Measurements from ENCODE around the gene CDK5RAP2.

CDK5RAP2 gene

DNA sequence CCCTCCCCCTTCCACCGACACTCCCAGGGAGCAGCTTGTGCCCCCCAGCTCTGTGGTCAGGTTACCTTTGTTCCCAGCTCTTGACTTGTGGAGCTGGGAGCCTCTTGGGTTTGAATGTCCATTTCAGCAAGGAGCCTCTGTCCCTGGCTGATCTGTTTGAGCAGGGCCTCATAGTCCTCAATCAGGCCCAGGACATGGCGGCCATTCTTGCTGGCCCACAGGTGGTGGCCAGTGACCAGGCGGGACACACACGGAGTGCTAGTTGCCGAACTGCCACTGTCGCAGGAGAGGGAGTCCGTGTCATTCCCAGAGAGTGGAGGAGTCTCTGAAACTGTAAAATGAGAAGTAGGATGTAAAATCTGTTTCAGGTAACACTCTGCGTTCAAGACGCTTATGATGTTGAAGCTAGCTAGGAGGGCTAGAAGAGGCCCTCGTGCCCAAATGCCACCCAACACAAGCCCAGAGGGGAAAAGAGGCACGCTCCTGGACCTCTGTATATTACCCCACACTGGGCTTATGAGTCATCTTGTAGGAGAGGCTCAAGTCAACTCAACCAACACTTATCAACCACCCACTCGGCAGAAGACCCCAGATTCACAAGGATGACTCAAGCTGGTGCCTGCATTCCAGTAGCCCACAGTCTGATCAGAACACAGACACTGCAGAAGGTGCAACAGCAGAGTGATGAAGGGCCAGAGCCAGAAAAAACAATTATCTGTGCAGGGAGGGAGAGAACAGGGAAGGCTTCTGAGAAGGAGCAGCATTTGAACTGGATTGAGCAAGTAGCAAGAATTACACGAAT is 177.0 kb downstream of the CDK5RAP2 start:
- Histone ChIP-seq H3K9me3 (ENCODE audit: control insufficient read depth in 2 of 2, low read length in 2 of 2) (no peaks in the 10 kb centered on the region), H3K36me3 (ENCODE audit: control insufficient read depth in 2 of 2, insufficient read depth in 2 of 2, low read length in 2 of 2) (peaks cover 49 to 67% of the 10 kb centered on the region in 2 donors), H3K4me3 (ENCODE audit: low read length in 2 of 2) (no peak overlapping the region), H3K27ac (ENCODE audit: low read depth in 2 of 2, low read length in 2 of 2) (no peak overlapping the region), H3K27me3 (ENCODE audit: control insufficient read depth in 2 of 2, insufficient read depth in 2 of 2, low read length in 2 of 2) (no peaks in the 10 kb centered on the region), H3K4me1 (ENCODE audit: control insufficient read depth in 2 of 2, insufficient read depth in 2 of 2, low read length in 2 of 2) (no peaks in the 10 kb centered on the region), H3K9ac (ENCODE audit: low read depth in 1 of 2, low read length in 2 of 2) (no peak overlapping the region)

DNA sequence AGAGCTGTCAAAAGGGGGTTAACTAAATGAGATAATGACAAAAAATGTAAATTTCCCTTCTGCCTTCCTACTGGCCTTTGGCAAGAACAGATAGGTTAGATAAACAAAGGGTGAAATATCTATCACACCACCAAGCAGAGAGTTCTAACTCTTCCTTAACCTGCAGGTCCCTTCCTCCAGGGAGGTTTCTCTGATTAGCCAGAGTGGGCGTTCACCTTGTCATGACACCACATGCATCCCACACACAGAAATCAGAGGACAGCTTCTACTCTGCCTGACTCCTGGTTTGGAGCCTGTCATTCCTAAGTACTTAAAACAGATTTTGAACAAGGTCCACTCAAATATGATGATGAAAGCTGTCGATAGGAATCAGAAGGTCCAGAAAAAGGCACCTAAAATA is 180.0 kb downstream of the CDK5RAP2 start:
- H3K4me1 ChIP-seq (ENCODE audit: control insufficient read depth in 2 of 2, insufficient read depth in 2 of 2, low read length in 2 of 2): no peaks in the 10 kb centered on the region
- no peaks in the 10 kb centered on the region for H3K9me3 ChIP-seq (ENCODE audit: control insufficient read depth in 2 of 2, low read length in 2 of 2)
- no peak overlapping the region for H3K4me3 ChIP-seq (ENCODE audit: low read length in 2 of 2)
- H3K27me3 ChIP-seq (ENCODE audit: control insufficient read depth in 2 of 2, insufficient read depth in 2 of 2, low read length in 2 of 2): no peaks in the 10 kb centered on the region
- no peak overlapping the region for H3K27ac ChIP-seq (ENCODE audit: low read depth in 2 of 2, low read length in 2 of 2)
- H3K9ac ChIP-seq (ENCODE audit: low read depth in 1 of 2, low read length in 2 of 2): no peak overlapping the region
- peaks cover 43 to 71% of the 10 kb centered on the region in 2 donors for H3K36me3 ChIP-seq (ENCODE audit: control insufficient read depth in 2 of 2, insufficient read depth in 2 of 2, low read length in 2 of 2)

DNA sequence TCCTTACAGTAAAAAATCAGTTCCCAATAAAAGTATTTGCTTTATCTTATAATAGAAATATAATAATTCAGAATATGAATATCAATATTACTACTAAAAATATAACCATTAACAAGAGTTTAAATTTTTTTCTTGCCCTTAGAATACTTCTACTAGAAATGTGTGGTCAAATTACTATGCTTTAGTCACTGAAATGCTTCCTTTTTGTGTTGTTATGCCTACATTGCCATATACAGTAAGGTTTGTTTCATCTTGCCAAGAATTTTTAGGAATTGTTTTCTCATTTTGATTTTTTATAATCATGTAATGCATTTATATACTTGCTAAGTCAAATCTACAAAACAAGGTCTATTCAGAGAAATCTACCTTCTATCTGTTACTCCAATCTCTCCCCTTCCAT is 181.7 kb downstream of the CDK5RAP2 start:
- Histone ChIP-seq H3K4me1 (ENCODE audit: control insufficient read depth in 2 of 2, insufficient read depth in 2 of 2, low read length in 2 of 2) (no peaks in the 10 kb centered on the region), H3K27ac (ENCODE audit: low read depth in 2 of 2, low read length in 2 of 2) (no peak overlapping the region), H3K9me3 (ENCODE audit: control insufficient read depth in 2 of 2, low read length in 2 of 2) (no peaks in the 10 kb centered on the region), H3K36me3 (ENCODE audit: control insufficient read depth in 2 of 2, insufficient read depth in 2 of 2, low read length in 2 of 2) (peaks cover 56 to 71% of the 10 kb centered on the region in 2 donors), H3K27me3 (ENCODE audit: control insufficient read depth in 2 of 2, insufficient read depth in 2 of 2, low read length in 2 of 2) (no peaks in the 10 kb centered on the region), H3K4me3 (ENCODE audit: low read length in 2 of 2) (no peak overlapping the region), H3K9ac (ENCODE audit: low read depth in 1 of 2, low read length in 2 of 2) (no peak overlapping the region)

DNA sequence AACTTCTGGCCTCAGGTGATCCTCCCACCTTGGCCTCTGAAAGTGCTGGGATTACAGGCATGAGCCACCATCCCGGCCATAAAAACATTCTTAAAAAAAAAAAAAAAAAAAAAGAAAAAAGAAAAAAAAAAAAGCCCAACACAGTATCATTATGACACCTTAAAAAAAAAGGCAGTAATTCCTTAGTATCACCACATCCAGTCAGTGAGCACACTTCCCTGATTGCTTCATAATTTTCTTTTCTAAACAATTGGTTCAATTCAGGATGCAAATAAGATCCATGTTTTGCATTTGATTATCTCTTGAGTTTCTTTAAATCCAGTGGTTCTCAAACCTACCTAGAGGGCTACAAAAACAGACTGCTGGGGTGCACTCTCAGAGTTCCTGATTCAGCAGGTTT is 182.5 kb downstream of the CDK5RAP2 start:
- Histone ChIP-seq H3K27me3 (ENCODE audit: control insufficient read depth in 2 of 2, insufficient read depth in 2 of 2, low read length in 2 of 2) (no peaks in the 10 kb centered on the region), H3K4me1 (ENCODE audit: control insufficient read depth in 2 of 2, insufficient read depth in 2 of 2, low read length in 2 of 2) (no peaks in the 10 kb centered on the region), H3K36me3 (ENCODE audit: control insufficient read depth in 2 of 2, insufficient read depth in 2 of 2, low read length in 2 of 2) (peaks cover 56 to 71% of the 10 kb centered on the region in 2 donors), H3K4me3 (ENCODE audit: low read length in 2 of 2) (no peak overlapping the region), H3K9me3 (ENCODE audit: control insufficient read depth in 2 of 2, low read length in 2 of 2) (no peaks in the 10 kb centered on the region), H3K9ac (ENCODE audit: low read depth in 1 of 2, low read length in 2 of 2) (no peak overlapping the region), H3K27ac (ENCODE audit: low read depth in 2 of 2, low read length in 2 of 2) (no peak overlapping the region)

DNA sequence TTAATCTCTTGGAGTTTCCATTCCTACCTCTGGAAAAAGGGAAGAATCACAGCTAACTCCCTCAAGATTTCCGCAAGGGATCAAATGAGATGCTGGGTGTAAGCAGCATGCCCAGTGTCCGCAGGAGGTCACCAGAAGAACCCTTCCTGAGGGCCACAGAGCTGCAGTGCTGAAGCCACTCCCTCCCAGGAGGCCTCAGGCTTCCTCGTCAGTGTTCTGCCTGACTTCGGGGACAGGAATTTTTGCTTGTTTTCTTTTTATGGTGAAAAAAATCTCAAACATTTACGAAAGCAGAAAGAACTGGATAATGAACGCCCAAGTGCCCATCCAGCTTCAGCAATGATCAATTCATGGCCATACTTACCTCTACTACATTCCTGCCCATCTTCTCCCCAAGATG is 183.0 kb downstream of the CDK5RAP2 start:
- H3K36me3 ChIP-seq (ENCODE audit: control insufficient read depth in 2 of 2, insufficient read depth in 2 of 2, low read length in 2 of 2): peaks cover 57 to 74% of the 10 kb centered on the region in 2 donors

DNA sequence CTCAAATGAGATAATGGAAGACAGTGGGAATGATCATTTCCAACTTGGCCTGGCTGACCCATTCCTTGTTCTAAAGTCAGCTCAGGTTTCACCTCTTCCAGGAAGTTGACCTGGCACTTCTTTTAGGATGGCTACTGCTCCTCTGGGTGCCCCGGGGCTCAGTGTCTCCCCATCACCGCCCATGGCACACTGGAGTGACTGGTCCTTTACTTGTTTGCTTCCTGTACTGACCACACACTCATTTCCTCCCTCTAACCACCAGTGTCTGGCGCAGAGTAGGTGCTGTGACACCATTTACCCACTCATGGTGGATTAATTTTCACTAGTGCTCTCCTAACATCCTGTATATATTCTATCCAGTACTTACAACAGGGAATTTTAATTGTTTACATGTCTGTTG is 183.5 kb downstream of the CDK5RAP2 start:
- no peaks in the 10 kb centered on the region for H3K27me3 ChIP-seq (ENCODE audit: control insufficient read depth in 2 of 2, insufficient read depth in 2 of 2, low read length in 2 of 2)
- peaks cover 60 to 79% of the 10 kb centered on the region in 2 donors for H3K36me3 ChIP-seq (ENCODE audit: control insufficient read depth in 2 of 2, insufficient read depth in 2 of 2, low read length in 2 of 2)
- H3K9me3 ChIP-seq (ENCODE audit: control insufficient read depth in 2 of 2, low read length in 2 of 2): no peaks in the 10 kb centered on the region
- no peak overlapping the region for H3K4me3 ChIP-seq (ENCODE audit: low read length in 2 of 2)
- no peak overlapping the region for H3K27ac ChIP-seq (ENCODE audit: low read depth in 2 of 2, low read length in 2 of 2)
- H3K4me1 ChIP-seq (ENCODE audit: control insufficient read depth in 2 of 2, insufficient read depth in 2 of 2, low read length in 2 of 2): no peaks in the 10 kb centered on the region
- H3K9ac ChIP-seq (ENCODE audit: low read depth in 1 of 2, low read length in 2 of 2): no peak overlapping the region

More for the DNA sequence above, 183.0 kb downstream of the CDK5RAP2 start:
- Histone ChIP-seq H3K4me1 (ENCODE audit: control insufficient read depth in 2 of 2, insufficient read depth in 2 of 2, low read length in 2 of 2) (no peaks in the 10 kb centered on the region), H3K9me3 (ENCODE audit: control insufficient read depth in 2 of 2, low read length in 2 of 2) (no peaks in the 10 kb centered on the region), H3K9ac (ENCODE audit: low read depth in 1 of 2, low read length in 2 of 2) (no peak overlapping the region), H3K27ac (ENCODE audit: low read depth in 2 of 2, low read length in 2 of 2) (no peak overlapping the region), H3K4me3 (ENCODE audit: low read length in 2 of 2) (no peak overlapping the region), H3K27me3 (ENCODE audit: control insufficient read depth in 2 of 2, insufficient read depth in 2 of 2, low read length in 2 of 2) (no peaks in the 10 kb centered on the region)

DNA sequence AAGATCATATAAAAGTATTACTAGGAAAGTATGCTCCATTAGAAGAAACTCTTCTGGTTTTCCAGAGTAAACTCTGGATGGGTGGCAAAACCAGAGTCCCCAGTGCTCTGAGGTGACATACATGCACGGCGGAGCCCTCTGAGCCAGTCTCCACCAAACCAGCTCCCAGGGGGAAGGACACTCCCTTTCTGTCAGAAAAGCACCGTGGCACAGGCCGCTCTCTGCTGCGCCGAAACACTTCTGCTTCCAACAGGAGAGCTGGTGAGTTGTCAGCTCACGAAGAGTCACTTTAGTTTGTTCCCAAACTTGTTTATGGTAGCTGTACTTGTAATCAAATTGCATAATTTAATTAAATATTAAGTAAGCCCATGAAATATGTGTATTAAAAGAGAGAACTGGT is 184.6 kb downstream of the CDK5RAP2 start:
- Histone ChIP-seq H3K36me3 (ENCODE audit: control insufficient read depth in 2 of 2, insufficient read depth in 2 of 2, low read length in 2 of 2) (peaks cover 61 to 79% of the 10 kb centered on the region in 2 donors), H3K9me3 (ENCODE audit: control insufficient read depth in 2 of 2, low read length in 2 of 2) (no peaks in the 10 kb centered on the region), H3K9ac (ENCODE audit: low read depth in 1 of 2, low read length in 2 of 2) (no peak overlapping the region), H3K4me3 (ENCODE audit: low read length in 2 of 2) (no peak overlapping the region), H3K4me1 (ENCODE audit: control insufficient read depth in 2 of 2, insufficient read depth in 2 of 2, low read length in 2 of 2) (no peaks in the 10 kb centered on the region), H3K27me3 (ENCODE audit: control insufficient read depth in 2 of 2, insufficient read depth in 2 of 2, low read length in 2 of 2) (no peaks in the 10 kb centered on the region), H3K27ac (ENCODE audit: low read depth in 2 of 2, low read length in 2 of 2) (no peak overlapping the region)

DNA sequence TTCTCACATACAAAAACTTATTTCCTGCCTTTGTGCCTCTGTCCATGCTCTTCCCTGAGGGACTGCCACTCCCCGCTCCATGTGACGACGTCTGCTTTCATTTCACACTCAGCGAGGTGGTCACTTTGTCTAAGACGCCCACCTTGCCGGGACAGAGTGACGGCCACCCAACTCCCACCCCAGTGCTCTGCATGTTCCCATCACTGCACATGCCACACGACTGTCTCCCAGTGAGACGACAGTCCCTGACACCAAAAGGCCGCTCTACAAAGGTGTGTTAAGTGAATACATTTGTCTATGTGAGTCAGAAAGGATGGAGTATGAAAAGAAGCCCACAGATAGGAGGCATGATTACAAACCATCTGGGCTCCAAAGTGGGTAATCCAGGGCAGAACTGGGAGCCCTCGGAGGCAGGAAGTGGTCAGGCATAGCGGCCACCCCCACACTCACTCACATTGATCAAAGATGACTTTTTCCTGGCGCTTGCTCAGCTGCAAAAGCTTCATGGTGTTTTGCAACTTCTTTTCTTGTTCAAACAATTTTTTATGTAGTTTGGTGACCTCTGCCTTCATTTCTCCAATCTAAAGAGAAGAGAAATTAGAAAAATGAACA is 185.8 kb downstream of the CDK5RAP2 start:
- Histone ChIP-seq H3K27me3 (ENCODE audit: control insufficient read depth in 2 of 2, insufficient read depth in 2 of 2, low read length in 2 of 2) (no peaks in the 10 kb centered on the region), H3K36me3 (ENCODE audit: control insufficient read depth in 2 of 2, insufficient read depth in 2 of 2, low read length in 2 of 2) (peaks cover 62 to 79% of the 10 kb centered on the region in 2 donors), H3K27ac (ENCODE audit: low read depth in 2 of 2, low read length in 2 of 2) (no peak overlapping the region), H3K9me3 (ENCODE audit: control insufficient read depth in 2 of 2, low read length in 2 of 2) (no peaks in the 10 kb centered on the region), H3K4me1 (ENCODE audit: control insufficient read depth in 2 of 2, insufficient read depth in 2 of 2, low read length in 2 of 2) (no peaks in the 10 kb centered on the region), H3K9ac (ENCODE audit: low read depth in 1 of 2, low read length in 2 of 2) (no peak overlapping the region), H3K4me3 (ENCODE audit: low read length in 2 of 2) (no peak overlapping the region)

DNA sequence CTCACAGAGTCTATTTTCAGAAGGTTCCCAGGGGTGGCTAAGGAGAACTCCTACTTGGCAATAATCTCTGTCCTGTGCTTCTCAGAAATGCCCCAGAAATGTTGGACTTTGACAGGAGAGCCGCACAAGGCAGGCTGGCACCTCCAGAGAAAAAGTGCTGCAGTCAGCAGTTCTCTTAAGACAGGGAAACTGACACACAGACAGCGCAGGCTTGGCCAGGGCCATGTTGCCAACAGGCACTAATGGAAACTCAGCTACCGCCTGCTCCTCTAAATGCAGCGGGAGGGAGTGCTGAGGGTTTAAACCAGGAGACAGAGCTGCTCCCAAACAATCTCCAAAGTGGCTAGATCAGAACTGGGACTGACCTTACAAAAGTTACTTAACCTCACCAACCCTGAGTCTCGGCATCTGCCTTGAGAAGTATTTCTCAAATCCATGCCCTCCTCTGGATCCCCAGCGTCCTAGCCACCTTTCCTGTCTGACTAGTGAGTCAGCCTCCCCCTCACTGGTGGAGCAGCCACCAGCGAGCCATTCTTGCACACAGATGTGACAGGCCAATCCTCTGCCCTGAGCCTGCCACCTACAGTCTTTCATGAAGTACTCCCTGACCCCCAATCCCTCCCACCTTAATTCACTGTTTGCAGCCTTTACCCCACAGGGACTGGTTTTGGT is 186.4 kb downstream of the CDK5RAP2 start:
- H3K36me3 ChIP-seq (ENCODE audit: control insufficient read depth in 2 of 2, insufficient read depth in 2 of 2, low read length in 2 of 2): peaks cover 60 to 75% of the 10 kb centered on the region in 2 donors
- no peaks in the 10 kb centered on the region for H3K4me1 ChIP-seq (ENCODE audit: control insufficient read depth in 2 of 2, insufficient read depth in 2 of 2, low read length in 2 of 2)

DNA sequence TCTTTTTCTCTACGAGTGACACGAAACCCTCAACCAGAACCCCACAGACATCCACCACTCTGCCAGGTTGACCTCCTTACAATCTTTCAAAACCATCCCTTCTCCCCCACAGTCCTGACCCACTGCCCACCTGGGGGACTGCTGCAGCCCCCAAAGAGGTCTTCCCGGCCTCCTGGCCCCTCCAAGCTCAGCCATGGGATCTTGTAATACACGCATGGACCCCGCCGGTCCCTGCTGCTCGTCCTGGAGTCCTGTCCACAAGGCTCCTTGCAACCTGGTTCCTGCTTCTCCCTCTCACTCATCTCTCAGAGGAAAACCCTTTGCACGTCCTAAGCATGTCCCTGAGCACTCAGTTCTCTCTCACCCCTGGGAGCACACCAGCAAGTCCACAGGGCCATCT is 187.3 kb downstream of the CDK5RAP2 start:
- Histone ChIP-seq H3K4me1 (ENCODE audit: control insufficient read depth in 2 of 2, insufficient read depth in 2 of 2, low read length in 2 of 2) (no peaks in the 10 kb centered on the region), H3K9ac (ENCODE audit: low read depth in 1 of 2, low read length in 2 of 2) (no peak overlapping the region), H3K36me3 (ENCODE audit: control insufficient read depth in 2 of 2, insufficient read depth in 2 of 2, low read length in 2 of 2) (peaks cover 61 to 78% of the 10 kb centered on the region in 2 donors), H3K27me3 (ENCODE audit: control insufficient read depth in 2 of 2, insufficient read depth in 2 of 2, low read length in 2 of 2) (no peaks in the 10 kb centered on the region), H3K9me3 (ENCODE audit: control insufficient read depth in 2 of 2, low read length in 2 of 2) (no peaks in the 10 kb centered on the region), H3K4me3 (ENCODE audit: low read length in 2 of 2) (no peak overlapping the region), H3K27ac (ENCODE audit: low read depth in 2 of 2, low read length in 2 of 2) (no peak overlapping the region)

More for the DNA sequence above, 186.4 kb downstream of the CDK5RAP2 start:
- Histone ChIP-seq H3K9ac (ENCODE audit: low read depth in 1 of 2, low read length in 2 of 2) (no peak overlapping the region), H3K27ac (ENCODE audit: low read depth in 2 of 2, low read length in 2 of 2) (no peak overlapping the region), H3K9me3 (ENCODE audit: control insufficient read depth in 2 of 2, low read length in 2 of 2) (no peaks in the 10 kb centered on the region), H3K27me3 (ENCODE audit: control insufficient read depth in 2 of 2, insufficient read depth in 2 of 2, low read length in 2 of 2) (no peaks in the 10 kb centered on the region), H3K4me3 (ENCODE audit: low read length in 2 of 2) (no peak overlapping the region)

Measured in mucosa of rectum (tissue), 2 donors.